ENCODE results near the gene SDK1.
"Not testable (repeated sequence)": the region's sequence is repeated elsewhere in the genome, so short reads cannot be mapped to it uniquely, and the experiment has no call there.

The SDK1 gene

DNA sequence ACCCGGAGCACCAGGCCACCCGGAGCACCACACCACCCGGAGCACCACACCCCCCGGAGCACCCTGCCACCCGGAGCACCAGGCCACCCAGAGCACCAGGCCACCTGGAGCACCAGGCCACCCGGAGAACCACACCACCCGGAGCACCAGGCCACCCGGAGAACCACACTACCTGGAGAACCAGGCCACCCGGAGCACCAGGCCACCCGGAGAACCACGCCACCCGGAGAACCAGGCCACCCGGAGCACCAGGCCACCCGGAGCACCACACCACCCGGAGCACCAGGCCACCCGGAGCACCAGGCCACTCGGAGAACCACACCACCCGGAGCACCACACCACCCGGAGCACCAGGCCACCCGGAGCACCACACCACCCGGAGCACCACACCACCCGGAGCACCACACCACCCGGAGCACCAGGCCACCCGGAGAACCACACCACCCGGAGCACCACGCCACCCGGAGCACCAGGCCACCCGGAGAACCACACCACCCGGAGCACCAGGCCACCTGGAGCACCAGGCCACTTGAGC is 916.1 kb downstream of the SDK1 start:
- DNase-seq = not testable (repeated sequence)

- DNase-seq = no peak
These were observed 917.4 kb downstream of the SDK1 start for GRCh38 chr7:4218481-4218880.

GRCh38 chr7:4220011-4220410 is 919.0 kb downstream of the SDK1 start:
- DNase-seq = no peak

DNA sequence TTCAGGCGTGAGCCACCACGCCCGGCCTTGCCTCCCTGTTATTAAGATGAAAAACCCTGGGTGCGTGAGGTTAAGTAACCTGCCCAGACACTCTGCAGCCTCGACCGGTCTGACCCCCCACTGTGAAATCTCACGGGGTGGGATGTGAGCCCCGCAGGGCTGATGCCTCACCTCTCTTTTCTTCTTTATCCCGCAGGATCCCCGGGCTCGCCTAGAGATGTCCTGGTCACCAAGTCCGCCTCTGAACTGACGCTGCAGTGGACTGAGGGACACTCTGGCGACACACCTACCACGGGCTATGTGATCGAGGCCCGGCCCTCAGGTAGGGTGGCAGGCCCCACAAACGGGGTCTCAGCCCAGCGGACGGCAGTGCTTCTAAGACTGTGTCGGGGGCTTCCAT is 920.0 kb downstream of the SDK1 start:
- no peak for DNase-seq

- DNase-seq = no peak
These were observed 921.6 kb downstream of the SDK1 start for GRCh38 chr7:4222676-4223075.

DNA sequence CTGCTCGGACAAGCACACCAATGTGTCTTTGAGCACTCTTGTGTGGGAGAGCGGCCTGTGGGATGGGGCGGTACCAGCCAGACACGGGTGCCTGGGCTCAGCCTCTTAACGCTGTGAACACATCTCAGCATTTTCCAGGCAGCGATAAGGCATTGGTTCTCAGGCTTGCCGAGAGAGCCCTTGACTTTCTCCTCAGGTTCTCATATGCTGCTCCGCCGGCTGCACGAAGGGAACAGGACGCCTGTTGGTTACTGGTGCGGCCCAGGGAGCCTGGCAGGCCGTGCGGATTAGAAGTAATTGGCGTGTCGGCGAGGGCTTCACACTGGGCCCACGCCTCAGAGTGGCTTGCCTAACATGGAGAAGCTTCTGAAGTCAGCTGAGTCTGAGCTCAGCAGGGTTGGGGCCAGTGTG is 924.3 kb downstream of the SDK1 start:
- no peak for DNase-seq

DNA sequence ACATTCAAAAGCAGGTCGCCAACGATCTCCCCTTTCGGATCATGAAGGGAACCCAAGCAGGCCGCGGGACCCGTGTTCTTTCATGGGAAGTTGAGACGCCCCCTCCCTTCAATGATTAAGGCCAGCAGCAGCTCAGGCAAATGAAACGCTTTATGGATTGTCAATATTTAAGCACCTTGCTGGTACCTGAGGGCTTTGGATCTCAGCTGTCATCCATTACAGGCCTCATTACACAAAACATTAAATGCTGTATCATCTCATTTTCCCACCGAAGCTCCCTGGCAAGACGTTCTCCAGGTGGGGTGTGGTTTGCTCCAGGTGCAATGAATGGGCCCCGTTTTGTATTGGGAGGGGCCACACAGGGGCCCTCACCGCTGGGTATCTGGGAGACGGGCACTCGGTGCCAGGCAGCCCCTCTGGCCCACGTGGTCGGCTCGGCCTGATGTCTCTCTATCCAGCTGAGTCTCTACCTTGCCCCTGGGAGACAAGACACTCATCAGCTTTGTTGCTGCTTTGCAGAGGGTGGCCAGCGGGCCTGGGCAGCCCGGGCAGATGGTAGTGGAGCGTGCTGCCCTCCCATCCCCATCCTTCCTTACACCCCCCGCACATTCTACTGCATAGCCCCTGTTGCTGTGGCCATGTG is 925.0 kb downstream of the SDK1 start:
- no peak for DNase-seq

DNA sequence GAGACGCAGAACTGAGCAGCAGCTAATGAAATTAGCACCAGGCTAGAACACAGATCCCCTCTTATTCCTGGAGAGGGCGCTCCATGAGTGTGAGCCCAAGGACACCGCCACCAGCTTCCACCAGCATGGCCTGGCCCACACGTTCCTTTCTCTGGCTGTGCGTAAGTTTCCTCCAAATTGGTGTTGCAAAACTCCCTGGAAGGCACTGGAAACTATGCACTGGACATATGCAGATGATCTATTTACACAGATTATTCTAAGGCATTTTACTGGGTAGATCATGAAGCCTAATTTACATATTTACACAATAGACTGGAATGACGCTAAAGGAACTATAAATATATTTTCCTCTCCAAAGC is 925.5 kb downstream of the SDK1 start:
- no peak for DNase-seq

DNA sequence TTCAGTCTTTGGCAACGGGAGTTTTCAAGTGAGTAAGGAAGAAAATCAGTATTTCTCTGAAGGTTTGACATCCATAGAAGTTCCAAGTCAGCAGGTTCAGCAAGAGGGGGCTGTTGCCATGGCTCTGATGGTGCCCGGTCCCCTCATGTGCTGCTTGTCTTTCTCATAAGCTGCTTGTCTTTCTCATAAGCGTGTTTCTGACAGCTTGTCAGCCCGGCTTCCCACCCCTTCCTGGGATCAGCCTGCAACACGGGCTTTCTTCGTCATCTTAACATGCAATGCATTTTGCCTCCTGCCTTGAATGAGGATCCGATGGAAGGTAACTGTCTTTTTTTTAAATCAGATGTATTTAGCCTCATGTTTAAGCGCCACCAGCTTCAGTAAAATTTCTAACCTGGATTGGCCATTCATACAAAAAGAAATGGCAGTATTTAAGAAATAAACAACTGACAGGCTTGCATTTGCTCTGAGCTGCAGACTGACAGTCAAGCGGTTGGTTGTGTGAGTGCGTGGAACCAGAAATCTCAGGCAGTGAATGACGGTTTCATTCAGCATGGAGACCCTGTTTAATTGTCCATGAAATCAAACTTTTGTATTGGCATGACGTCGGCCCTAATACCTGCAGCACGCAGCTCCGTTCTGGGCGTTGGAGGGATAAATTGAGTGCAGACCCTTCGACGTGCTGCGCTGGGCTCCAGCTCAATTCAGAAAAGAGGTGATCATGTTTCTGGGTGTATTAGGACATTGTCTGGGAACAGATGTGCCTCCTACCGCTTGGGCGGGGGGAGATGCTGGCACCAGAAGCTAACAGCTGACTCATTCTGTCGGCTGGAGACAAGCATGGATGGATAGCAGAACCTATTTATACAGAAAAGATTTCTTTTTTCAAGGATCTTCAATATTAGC is 926.3 kb downstream of the SDK1 start:
- DNase-seq = no peak

- DNase-seq = no peak
These were observed 929.3 kb downstream of the SDK1 start for GRCh38 chr7:4230352-4230751.

DNA sequence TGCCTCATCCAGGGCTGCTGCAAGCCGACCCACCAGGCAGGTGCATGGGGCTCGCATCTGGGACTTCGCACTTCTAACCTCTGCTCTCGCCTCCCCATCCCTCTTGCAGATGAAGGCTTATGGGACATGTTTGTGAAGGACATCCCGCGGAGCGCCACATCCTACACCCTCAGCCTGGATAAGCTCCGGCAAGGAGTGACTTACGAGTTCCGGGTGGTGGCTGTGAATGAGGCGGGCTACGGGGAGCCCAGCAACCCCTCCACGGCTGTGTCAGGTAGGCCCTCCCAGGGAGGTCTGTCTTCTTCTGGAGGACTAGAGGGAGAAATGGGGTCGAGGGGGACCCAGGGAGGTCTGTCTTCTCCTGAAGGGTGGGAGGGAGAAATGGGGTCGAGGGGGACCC is 932.1 kb downstream of the SDK1 start:
- DNase-seq = no peak

GRCh38 chr7:4233621-4234497 is 932.8 kb downstream of the SDK1 start:
- no peak for DNase-seq

- no peak for DNase-seq
These were observed 933.4 kb downstream of the SDK1 start for GRCh38 chr7:4234498-4234855.

DNA sequence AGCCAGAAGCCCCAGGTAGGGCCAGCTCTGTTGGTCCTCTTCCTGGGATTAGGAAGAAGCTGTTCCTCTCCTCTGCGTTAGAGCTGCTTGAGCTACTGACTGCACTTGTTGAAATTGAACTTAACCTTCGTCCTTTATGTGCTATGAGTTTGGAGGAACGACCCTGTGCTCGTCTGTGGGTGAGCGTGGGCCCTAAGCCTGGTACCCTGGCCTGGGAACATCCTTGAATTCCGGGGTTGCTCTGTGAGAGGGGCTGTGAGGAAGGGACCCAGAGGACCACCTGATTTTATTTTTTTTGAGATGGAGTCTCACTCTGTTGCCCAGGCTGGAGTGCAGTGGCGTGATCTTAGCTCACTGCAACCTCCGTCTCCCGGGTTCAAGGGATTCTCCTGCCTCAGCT is 933.8 kb downstream of the SDK1 start:
- no peak for DNase-seq

GRCh38 chr7:4235596-4235995 is 934.5 kb downstream of the SDK1 start:
- no peak for DNase-seq

GRCh38 chr7:4236389-4236788 is 935.3 kb downstream of the SDK1 start:
- no peak for DNase-seq

DNA sequence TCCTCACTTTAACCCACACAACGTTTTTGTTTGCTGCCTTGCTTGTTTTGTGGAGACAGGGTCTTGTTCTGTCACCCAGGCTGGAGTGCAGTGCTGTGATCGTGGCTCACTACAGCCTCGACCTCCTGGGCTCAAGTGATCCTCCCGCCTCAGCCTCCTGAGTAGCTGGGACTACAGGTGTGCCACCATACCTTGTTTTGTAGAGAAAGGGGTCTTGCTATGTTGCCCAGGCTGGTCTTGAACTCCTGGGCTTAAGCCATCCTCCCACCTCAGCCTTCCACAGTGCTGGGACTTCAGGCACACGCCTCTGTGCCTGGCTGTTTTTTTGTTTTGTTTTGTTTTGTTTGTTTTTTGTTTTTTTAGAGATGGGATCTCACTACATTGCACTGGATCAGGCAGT is 935.8 kb downstream of the SDK1 start:
- not testable (repeated sequence) for DNase-seq

GRCh38 chr7:4237296-4238235 is 936.5 kb downstream of the SDK1 start:
- no peak for DNase-seq

DNA sequence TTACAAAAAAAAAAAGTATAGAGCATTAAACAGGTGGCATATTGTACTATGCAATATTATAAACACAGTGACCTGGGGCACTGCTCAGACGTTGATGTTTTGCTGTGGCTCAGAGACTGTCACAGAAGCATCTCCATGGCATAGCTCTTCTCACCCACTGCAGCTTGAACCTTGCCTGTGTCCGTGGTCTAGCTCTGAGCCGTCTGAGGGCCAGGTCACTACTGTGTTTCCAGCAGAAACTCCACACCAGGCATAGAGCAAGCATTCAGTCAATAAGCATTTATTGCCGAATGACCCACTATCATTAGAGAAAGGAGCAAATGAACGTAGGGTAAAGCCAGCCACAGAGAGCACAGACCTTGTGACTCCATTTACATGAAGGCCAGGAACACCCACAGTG is 937.8 kb downstream of the SDK1 start:
- no peak for DNase-seq

GRCh38 chr7:4240042-4240441 is 939.0 kb downstream of the SDK1 start:
- no peak for DNase-seq

DNA sequence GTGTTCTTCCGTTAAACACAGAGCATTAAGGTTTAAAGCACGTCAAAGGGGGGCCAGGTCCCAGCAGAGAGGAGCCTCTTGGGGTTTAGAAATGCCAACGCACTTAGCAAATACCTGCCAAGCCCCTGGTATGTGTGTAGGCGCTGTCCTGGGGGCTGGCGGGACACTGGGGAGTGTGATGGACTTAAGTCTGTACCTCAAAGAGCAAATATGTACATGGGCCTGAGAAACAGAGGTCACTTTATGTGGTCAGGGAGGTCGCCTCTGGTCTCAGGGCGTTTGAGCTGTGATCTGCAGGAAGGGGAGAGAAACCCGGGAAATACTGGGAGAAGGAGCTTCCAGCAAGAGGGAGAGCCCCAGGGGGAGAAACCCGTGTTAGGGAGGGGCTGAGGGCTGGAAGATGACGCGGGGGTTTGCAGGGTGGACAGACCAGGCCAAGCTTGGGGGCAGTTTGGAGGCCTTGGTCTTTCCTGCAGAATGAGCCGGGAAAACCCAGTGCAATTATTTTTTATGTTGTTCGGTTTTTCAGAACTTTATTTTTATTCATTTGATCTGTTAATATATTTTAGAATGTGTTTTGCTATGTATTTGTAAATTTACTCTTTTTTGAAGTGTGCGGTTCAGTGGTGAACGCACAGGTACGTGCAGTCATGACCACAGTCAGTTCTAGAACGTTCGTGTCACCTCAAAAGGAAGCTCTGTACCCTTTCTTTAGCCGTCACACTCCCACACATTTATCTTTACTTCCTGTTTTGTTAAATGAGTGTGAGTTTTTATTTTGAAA is 939.7 kb downstream of the SDK1 start:
- no peak for DNase-seq

- DNase-seq = no peak
These were observed 940.2 kb downstream of the SDK1 start for GRCh38 chr7:4241304-4241612.

Data from activated CD4-positive, alpha-beta T cell treated with anti-CD3 and anti-CD28 coated beads, Interleukin-2, amount 50 U/mL, for 1 hour (primary cell).